Activated T-cell treated with anti-CD3 and anti-CD28 coated beads for 4 hours (primary cell): ENCODE measurements around the gene LSM12.
"Not testable (repeated sequence)": the region's sequence is repeated elsewhere in the genome, so short reads cannot be mapped to it uniquely, and the experiment has no call there.

ENCODE experiments used
- DNase-seq: peaks from one replicate; pipeline ENCODE4 v3.0.0-alpha.2; 2020

The LSM12 gene

DNA sequence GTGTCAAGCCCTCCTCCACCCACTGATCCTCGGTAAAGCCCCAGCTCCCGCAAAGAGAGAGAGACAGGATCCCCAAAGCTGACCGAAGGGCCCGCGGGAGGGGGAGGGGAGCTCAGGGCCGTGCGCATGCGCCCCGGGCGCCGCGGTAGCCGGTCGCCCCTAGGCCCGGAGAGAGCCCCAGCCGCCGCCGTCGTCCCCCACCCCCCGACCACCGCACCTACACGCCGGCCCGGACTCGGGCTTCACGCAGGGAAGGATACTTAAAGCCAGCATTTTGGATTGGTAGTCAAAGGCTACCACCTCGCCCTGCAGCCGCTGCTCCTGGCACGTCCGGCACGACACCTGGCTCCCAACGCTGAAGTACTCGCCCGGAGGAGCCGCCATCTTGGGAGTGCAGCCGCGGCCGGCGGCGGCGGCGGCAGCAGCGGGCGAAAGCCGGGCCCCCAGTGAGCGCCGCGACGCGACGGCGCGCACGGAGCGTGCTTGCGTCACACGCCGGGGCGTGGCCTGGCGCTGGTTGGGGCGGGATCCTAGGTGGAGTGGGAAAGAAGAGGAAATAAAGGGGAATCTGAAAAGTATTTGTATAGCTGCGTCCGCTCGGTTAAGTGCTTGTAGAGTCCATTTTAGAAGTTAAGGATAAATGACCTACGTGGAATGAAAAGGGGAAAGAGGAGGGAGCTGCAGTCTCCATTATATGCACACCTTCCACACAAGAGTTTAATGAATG lies at the start of gene LSM12:
Gene LSM12 (minus strand): TSS at position 468 of the 727 bp plus-strand sequence. CDS start 84 bp downstream, at position 384.
- peak; percentile 86 for DNase-seq

DNA sequence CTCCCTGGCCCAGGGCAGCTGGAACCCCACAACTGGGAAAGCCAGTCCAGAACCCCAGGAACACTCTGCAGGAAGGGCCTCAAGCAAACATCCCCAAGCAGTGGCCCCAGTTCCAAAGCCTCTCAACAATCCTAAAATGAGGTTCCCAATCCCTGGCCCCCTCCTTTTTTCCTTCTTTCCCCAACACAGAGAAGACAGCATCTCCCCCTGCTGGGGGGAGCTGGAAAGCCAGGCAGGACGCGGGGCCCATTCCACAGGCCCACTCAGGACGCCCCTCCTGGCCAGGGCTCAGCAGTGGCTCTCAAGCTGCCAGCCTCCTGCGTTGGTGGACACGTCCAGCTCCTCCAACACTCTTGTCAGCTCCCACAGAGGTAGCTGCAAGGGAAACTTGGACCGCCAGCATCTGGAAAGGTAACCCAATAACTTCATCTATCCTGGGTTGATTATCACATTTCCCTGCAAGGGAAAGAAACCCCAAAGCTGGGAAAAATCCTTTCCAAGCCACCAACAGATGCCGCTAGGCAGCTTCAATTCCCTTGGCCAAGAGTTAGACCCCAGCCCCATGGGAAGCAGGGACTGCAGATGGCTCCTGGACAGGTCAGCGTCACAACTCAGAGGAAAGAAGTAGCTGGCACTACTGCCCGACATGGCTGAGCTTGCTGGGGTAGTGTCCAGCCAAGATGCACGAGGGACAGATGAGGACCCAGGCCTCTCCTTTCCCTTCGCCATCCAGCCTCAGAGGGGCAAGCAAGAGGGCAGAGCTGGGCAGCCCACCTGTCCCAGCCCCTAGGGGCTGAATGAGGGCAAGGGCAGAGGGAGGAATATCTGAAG lies 49.3 kb upstream of the LSM12 start:
- no peak for DNase-seq

DNA sequence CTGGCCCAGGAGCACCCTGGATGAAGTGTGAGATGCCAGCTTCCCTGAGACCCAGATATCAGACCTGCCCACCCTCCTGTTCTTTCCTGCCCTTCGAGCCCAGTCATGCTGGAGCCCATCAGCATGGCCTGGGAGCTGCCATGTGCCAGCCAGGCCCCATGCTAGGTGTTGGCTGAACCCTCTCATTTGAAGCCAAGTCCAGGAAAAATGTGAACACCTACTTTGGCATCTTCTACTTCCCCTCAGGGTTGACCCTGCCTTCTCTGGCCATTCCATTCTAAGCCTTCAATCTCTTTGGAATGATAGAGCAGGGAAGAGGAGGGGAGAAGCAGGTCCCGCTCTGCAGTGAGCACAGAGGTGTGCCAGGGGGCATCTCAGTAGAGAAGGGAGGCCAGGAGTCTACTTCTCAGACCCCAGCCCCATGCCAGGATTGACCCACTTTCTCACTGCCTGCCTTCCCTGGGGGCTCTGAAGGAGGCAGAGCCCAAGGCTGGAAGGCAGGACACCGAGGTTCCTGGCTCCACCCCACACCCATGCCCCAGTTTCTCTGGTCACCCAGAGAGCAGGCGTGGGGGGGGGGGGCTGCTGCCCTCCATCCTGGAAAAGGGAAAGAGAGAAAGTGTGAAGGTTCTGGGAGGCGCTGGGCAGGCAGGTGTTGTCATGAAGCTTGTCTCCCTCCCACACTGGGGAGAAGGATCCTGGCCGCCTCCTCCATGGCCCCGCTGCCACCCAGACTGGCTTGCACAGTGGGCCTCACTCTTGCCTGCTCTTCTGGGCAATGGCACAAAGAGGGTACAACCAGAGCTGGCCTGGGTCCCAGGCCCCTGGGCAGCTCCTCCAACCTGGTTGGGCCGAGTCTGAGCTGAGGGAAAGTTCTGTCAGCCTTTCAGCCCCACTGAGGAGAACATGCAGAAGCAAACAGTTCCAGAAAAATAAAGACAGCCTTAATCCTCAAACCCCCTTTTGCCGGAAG lies 47.7 kb upstream of the LSM12 start:
- no peak for DNase-seq

DNA sequence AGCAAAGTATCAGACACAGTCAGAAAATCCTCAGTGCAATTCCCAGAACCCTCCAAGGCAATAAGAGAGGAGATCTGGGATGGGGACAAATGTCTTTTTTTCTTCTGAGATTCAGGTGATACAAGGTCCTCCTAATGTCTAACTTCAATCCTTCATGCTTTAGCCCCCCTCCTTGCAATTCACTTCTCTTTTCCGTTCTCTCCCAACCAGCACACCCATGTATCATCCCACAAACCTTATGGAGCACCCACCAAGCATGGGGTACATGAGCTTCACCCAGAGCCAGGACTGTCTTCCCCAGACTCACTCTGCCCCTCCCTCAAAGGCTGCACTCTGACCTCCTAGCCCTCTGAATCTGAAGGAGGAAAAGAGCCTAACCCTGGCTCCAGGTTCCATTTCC lies 46.9 kb upstream of the LSM12 start:
- DNase-seq, result no peak

DNA sequence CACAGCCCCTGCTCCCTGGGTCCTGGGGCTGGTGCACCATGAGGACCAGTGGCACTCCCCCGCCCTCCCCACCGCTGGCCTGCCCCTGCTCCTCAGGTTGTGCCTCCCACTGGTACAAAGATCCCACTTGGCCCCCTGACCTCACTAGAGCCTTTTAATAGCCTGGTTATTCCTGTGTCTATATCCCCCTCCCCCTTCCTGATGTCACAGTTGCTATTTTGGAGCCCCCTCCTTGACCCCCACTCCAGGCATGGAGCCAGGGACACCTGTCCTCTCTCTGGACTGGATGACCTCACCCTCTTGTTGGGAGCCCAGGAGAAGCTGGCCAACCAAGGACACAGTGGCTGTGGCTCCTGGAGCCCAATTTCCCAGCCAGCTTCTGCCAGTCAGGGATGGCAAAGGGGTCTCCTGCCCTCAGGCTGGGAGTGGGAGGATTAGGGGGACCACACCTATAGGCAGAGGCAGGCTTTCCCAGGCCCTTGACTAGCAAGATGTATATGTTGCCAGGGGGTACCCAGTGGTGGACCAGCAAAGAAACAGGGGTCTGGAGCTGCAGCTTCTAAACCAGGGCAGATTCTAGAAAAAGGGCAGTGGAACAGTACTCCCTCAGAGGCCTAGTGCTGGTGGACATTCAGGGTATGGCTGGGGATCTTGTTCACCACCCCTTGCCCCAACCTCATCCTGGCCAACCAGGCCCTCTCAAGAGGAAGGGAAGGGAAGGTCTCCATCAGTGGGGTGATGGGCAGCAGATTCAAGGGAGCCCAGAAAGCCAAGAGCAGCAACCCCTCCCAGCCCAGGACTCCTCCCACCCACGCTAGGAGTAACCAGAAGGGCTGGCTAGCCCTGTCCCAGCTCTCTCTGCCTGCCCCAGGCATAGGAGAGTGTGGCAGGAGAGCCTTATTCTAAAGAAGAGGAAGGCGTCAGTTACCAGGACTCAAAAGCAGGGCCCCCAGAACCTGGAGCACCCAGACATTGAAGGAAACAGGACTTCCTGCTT lies 46.1 kb upstream of the LSM12 start:
- no peak for DNase-seq

DNA sequence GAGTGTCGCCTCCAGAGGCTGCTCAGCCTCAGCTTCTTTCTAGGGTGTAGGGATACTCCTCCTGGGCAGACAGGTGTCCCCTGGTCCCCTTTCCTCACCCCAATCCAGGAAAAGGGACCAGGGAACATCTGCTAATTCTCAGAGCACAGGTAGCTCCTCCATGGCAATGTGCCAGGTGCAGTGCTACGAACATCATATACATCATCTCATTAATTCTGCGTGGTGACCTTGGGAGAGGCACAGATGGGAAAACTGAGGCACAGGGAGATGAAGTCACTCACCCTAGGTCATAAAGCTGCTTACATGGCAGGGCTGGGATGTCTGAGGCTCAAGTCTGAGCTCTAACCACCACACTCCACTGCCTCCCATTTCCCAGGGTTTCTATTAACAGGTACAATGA lies 45.3 kb upstream of the LSM12 start:
- no peak for DNase-seq

DNA sequence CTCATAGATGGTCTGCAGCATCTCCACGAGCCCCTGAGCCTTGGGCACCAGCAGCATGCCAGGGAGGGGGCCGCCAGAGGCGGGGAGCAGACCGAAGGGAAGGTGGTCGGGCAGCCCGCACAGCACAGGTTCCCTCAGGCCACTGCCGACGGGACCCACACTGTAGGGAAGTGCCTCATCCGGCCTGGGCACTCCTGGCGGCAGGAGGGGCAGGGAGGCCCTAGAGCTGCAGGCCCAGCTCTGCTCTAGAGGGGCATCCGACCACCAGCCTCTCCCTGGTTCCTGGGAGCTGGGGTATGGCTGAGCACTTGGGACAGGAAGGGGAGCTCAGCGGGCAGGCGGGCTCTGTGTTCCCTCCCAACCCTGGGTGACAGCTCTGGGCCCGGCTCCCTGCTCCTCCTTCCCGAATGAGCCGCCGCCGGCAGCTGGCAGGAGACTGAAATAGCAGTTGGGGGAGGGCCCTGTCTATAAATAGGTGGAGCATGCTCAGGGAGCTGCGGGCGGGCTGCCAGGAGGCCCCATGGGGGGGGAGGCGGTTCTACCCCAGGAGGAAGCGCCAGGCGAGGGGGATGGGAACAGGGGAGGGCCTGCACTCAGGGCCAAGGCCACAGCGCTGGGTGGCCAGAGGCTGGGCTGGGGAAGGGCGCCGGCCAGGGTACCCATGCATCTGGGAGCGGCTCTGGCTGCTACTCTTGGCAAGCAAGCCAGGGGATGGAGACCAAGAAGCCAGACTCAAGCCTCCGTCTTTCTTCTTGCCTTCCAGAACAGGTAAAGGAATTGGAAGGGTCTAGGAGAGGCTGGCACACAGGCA lies 44.6 kb upstream of the LSM12 start:
- DNase-seq, result peak; percentile 30

DNA sequence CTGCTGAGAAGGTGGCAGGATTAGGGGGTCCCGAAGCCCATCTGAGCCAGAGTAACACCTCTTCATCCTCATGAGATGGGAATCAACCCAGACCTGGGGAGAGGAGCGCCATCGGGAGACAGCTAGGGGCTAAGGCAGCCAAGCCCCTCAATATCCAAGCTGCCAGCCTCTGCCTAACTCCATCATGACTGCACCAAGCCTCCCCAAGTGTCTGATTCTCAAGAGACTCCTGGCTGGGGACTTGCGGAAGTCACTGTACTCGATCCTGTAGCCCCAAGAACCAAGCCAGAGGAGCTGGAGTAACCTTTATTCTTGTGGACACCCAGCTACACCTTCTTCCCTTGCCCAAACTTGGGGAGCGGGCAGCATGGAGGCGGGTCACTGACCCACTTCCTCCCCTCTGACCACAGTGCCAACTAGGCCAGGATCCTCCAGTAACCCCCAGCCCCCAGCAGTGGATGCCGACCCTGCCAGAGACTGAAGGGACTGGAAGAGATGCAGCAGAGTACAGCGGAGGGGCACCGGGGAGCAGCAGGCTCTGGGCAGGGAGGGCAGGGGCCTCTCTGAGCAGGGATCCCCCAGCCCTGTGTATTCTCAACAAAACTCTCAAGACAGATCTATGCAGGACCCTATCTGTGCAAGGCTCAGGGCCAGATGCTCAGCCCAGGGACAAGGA lies 43.7 kb upstream of the LSM12 start:
- DNase-seq, result no peak

DNA sequence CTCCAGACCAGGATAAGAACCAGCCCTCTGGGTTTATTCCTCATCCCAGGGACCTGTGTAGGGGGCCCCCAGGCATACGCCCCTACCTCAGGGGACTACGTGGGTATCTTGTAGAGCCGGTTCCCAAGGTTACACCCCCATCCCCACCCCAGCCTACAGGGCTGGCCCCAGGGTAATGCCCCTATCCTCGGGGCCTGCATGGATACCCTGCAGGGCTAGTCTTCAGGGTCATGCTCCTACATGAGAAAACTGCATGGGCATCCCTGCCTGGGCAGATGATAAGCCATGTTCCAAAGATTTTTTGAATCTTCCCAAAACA lies 42.8 kb upstream of the LSM12 start:
- no peak for DNase-seq

DNA sequence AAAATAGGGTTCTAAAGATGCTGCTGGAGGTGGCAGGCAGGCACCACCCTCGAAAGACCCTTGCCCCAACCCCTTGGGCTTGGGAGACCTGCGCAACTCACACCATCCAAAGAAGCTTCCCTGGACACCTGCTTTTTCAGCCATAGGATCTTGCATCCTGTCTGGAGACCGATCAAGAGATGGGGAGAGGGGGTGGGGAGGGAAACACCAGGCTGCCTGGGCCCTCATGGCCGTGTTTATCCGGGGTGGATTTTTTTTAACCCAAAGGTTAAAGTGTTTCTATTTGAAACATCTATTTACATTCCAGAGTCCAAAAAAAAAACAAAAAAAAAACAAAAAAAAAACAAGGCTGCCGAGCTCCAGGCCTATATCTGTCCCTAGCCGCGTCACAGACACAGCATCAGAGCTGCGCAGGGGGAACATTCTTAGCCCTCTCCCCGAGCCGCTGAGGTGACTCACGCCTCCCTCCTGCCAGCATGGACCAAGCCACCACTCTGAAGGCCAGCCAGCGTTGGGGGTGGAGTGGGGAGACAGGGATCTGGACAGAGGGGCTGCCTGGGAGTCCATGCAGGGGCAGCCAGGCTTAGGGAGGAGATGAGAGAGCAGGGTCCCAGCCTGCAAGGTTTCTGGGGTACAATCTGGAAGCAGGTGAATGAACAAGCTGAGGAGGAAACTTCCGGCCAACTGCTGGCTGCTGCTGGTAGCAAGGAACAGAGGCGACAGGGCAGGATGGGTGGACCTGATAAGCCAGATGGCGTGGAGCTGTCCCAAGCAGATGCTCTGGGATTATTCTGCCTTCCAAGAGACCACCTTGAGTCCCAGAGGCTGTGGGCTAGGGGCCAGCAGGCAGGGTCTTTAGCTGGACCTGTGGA lies 42.2 kb upstream of the LSM12 start:
- DNase-seq, result no peak

DNA sequence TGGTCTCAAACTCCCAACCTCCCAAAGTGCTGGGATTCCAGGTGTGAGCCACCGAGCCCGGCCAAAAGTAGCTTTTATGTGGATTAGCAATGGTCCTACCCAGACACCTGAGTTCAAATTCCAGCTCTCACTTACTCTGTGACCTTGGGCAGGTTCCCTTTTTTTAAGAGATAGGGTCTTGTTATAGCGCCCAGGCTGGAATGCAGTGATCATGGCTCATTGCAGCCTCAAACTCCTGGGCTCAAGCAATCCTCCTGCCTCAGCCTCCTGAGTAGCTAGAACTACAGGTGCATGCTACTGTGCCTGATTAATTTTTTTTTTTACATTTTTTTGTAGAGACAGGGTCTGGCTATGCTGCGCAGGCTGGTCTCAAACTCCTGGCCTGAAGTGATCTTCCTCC lies 40.3 kb upstream of the LSM12 start:
- no peak for DNase-seq

DNA sequence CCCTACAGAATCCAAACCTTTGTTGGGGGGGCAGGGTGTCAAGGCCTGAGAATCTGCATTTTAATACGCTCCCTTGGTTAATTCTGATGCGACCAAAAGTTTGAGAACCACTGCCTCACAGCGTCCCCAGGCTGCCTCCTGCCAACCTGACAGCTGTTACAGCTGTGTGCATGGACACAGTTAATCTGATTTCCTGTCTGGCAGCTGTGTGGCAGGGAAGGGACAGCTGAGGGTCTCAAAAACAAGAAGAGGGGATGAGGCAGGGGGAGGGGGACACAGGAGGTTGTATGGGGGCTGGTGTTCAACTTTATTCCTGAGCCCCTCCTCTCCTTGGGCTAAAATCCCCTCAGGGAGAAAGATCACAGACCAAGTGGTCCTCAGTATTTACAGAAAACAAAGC lies 39.5 kb upstream of the LSM12 start:
- no peak for DNase-seq

DNA sequence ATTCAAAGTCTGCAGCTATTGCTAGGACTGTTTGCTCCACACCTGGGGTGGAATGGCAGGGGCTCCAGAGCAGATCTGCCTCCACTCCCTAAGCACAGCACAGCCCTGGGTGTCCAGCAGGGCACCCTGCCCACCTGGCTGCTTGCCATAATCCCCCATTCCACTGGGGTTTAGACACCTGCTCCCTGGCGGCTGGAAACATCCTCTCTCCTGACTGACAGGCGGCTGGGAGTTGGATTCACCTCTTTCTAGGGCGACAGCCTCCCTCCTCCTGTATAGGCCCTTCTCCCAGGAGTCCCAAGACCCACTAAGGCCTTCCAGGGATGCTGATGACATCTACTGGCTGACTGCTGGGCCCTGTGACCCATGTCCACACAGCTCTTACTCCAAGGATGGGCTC lies 39.0 kb upstream of the LSM12 start:
- DNase-seq, result no peak

DNA sequence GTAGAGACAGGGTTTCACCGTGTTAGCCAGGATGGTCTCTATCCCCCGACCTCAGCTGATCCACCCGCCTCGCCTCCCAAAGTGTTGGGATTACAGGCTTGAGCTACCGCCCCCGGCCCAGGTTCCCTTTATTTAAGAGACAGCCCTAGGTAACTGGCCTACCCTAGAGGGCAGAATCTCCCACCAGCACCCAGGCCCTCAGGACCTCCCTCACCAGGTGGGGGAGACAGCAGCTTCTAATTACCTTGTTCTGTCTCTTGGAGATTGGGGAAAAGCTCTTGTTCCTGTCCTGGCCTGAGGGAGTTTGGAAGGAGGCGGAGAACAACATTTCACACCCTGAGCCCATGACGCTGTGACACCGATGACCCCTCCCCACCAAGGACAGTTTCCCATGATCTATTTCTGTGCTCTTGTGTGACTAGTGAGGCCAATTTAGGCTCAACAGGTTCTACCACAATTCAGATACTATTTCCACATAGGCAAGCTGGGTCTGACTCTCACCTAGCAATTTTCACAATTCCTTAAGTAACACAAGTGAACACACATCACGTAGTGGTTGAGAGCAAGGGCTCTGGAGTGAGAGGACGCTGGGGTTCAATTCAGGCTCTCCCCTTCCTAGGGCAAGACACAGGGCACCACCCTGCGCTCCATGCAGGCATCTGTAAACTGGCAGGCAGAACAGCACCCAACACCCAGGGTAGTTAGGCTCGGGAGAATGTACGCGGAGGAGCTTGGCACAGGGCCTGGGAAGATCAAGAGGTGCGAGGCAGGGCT lies 36.6 kb upstream of the LSM12 start:
- no peak for DNase-seq

DNA sequence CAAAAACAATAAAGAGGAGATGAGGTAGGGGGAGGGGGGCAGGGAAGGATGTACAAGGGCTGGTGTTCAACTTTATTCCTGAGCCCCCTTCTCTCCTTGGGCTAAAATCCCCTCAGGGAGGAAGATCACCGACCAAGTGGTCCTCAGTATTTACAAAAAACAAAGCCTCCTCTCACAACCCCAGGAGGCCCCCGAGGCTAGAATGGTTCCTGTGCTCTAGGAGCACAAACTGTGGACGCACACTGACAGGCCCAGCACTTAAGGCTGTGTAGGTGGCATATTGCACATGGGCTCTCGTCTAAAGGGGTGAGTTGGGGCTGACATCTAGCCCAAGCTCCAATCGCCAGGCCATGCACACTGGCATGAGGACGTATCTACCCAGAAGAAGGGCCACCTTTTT lies 35.4 kb upstream of the LSM12 start:
- DNase-seq, result not testable (repeated sequence)

DNA sequence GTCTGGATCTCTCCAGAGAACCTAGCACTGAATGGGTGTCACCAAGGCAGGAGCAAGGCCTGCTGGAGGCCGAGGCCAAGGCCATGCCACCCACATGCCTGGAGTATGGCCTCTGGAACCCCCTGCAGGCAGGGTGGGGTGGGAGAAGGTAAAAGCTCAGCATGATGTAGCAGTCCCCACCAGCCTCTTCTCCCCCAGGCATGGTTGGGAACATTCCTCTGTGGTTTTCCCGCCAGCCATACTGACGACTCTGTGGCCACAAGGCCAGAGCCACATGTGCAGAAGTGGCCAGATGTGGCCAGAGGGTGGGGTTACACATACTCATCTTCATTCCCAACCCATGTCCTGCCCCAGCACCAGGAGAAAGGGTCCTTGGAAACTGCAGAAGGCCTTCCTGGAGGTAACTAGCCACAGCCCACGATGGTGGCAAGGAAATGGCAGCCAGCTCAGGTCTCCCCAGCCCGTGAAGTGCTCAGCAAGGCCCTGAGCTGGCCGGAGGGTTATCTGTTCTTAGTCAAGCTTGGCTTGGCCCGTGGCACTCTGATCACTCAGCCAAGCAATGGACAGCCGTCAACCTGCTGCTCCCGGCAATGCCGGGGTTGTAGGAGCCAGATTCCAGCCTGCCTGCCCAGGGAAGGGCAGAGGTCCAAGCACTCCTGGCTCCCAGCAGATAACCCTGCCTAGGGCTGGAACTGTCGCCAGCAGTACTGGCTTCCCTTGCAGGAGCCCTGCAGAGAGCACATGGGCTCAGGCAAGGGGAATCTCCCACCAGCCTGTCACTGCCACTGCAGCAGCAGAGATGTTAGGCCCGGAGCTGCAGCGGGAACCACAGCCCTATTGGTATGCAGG lies 30.9 kb upstream of the LSM12 start:
- no peak for DNase-seq

DNA sequence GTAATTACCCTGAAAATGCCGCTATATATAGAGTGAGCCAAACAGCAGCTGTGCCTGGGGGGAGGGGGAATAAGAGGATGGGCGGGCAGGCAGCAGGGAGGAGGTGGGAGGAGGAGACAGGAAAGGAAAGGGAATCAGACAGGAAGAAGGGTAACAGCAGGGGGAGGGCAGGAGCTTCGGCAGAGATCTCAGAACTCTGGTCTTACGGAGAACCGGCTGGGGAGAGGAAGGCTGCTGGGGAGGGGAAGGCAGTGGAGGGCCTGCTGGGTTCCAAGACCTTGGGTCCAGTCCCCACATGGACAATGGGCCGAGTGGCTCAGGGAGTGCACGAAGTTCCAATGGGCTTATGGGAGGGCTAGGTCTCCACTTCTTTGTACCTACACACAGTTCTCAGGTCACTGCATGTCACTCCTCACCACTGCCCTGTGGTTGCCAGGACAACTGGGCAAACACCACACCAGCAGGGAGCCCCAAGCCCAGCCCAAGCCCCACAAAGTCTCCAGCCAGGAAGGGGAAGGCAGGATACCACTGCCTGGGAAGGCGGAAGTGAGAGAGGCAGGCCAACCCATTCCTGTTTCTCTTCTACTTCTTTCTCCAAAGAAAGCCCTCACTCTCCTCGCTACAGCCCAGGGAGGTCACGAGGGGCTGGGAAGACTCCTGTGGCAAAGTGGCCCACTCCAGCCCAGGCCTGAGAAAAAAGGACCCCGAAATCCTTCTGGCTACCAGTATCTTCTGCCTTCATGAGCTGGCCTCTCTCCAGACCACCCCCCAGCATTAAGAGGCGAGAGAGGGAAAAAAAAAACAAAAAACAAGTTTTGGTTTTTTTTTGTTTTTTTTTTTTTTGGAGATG lies 29.4 kb upstream of the LSM12 start:
- no peak for DNase-seq
